Measurements from ENCODE around the gene UBP1. TPM values are rescaled to one million over a fixed set of nuclear protein-coding genes. Genes with fewer than 3 reads are reported as not detected.

UBP1 gene
- total RNA-seq, 1 donor from 2014 or later = 78.1 TPM

DNA sequence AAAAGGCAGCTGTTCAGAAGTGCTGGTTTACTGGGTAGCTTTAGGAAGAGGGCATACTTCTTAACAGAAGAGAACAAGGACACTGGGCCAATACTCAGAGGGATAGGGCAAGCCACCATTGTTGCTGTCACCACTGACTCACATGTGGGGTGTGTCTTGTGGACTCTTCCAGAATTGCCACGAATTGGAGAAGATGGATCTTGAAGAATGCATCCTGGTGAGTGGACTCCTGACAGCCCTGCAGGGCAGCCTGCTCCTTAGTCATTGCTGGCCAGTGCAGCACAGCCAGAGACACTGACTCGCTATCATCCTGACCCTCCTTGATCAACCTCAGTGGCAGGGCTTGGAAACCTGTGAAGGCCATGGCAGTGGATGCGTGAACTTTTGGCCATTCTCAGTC, 62.3 kb downstream of the UBP1 start:
- TF ChIP-seq, protein P1, sequence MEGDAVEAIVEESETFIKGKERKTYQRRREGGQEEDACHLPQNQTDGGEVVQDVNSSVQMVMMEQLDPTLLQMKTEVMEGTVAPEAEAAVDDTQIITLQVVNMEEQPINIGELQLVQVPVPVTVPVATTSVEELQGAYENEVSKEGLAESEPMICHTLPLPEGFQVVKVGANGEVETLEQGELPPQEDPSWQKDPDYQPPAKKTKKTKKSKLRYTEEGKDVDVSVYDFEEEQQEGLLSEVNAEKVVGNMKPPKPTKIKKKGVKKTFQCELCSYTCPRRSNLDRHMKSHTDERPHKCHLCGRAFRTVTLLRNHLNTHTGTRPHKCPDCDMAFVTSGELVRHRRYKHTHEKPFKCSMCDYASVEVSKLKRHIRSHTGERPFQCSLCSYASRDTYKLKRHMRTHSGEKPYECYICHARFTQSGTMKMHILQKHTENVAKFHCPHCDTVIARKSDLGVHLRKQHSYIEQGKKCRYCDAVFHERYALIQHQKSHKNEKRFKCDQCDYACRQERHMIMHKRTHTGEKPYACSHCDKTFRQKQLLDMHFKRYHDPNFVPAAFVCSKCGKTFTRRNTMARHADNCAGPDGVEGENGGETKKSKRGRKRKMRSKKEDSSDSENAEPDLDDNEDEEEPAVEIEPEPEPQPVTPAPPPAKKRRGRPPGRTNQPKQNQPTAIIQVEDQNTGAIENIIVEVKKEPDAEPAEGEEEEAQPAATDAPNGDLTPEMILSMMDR (IDR thresholded peaks at IDR 0.05; ENCODE audit: unreplicated experiment) = no peak
- peak overlapping the region; percentile 69 for H3K27ac Mint-ChIP-seq
- H3K4me1 Mint-ChIP-seq (ENCODE audit: low read depth) = no peaks in the 10 kb centered on the region
- no peaks in the 10 kb centered on the region for H3K27me3 Mint-ChIP-seq
- DNase-seq (ENCODE audit: low spot score, unreplicated experiment) = no peak
- no peaks in the 10 kb centered on the region for H3K9me3 Mint-ChIP-seq (ENCODE audit: low read depth)
- H3K36me3 Mint-ChIP-seq (ENCODE audit: insufficient read depth) = peaks cover 21% of the 10 kb centered on the region
- no peak overlapping the region for H3K4me3 Mint-ChIP-seq (ENCODE audit: low read depth)

DNA sequence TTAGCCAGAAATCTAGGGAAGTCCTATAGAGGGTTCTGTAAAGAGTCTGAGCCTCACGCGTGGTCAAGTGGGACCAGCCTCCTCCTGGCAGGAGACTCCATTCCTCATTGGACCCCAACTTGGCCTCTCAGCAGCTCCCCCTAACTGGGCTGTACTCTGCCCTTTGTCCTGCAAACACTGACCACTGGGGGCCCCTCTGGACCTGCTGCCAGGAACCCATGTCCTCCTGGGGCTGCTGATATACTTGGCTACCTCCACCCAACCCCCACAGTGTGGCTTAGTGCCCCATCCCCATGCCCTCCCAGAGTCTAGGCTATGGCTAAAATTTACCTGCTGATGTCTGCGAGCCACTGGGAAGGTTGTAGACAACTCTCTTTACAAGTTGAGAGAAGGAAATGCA, 62.7 kb downstream of the UBP1 start:
- TF ChIP-seq, protein P1 (IDR thresholded peaks at IDR 0.05; ENCODE audit: unreplicated experiment) = no peak
- H3K27me3 Mint-ChIP-seq = no peaks in the 10 kb centered on the region
- DNase-seq (ENCODE audit: low spot score, unreplicated experiment) = no peak
- H3K9me3 Mint-ChIP-seq (ENCODE audit: low read depth) = no peaks in the 10 kb centered on the region
- H3K36me3 Mint-ChIP-seq (ENCODE audit: insufficient read depth) = peaks cover 17% of the 10 kb centered on the region
- H3K27ac Mint-ChIP-seq = peak overlapping the region; percentile 69
- no peak overlapping the region for H3K4me3 Mint-ChIP-seq (ENCODE audit: low read depth)
- no peaks in the 10 kb centered on the region for H3K4me1 Mint-ChIP-seq (ENCODE audit: low read depth)

DNA sequence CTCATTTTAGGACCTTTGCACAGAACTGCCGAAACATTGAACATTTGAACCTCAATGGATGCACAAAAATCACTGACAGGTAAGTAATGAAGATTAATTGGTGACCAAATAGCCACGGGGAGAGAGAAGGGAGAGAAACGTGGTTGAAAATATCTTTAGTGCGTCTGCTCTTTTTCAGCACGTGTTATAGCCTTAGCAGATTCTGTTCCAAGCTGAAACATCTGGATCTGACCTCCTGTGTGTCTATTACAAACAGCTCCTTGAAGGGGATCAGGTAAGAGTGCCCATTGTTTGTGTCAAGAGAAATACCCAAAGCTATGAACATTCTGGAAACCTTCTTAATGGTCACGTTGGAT, 67.1 kb downstream of the UBP1 start:
- H3K36me3 Mint-ChIP-seq (ENCODE audit: insufficient read depth) = peaks cover 20% of the 10 kb centered on the region
- TF ChIP-seq, protein P1 (IDR thresholded peaks at IDR 0.05; ENCODE audit: unreplicated experiment) = no peak
- no peak for DNase-seq (ENCODE audit: low spot score, unreplicated experiment)
- H3K4me3 Mint-ChIP-seq (ENCODE audit: low read depth) = no peak overlapping the region
- H3K27ac Mint-ChIP-seq = no peak overlapping the region
- no peaks in the 10 kb centered on the region for H3K27me3 Mint-ChIP-seq
- peaks cover 7% of the 10 kb centered on the region for H3K9me3 Mint-ChIP-seq (ENCODE audit: low read depth)
- no peaks in the 10 kb centered on the region for H3K4me1 Mint-ChIP-seq (ENCODE audit: low read depth)

DNA sequence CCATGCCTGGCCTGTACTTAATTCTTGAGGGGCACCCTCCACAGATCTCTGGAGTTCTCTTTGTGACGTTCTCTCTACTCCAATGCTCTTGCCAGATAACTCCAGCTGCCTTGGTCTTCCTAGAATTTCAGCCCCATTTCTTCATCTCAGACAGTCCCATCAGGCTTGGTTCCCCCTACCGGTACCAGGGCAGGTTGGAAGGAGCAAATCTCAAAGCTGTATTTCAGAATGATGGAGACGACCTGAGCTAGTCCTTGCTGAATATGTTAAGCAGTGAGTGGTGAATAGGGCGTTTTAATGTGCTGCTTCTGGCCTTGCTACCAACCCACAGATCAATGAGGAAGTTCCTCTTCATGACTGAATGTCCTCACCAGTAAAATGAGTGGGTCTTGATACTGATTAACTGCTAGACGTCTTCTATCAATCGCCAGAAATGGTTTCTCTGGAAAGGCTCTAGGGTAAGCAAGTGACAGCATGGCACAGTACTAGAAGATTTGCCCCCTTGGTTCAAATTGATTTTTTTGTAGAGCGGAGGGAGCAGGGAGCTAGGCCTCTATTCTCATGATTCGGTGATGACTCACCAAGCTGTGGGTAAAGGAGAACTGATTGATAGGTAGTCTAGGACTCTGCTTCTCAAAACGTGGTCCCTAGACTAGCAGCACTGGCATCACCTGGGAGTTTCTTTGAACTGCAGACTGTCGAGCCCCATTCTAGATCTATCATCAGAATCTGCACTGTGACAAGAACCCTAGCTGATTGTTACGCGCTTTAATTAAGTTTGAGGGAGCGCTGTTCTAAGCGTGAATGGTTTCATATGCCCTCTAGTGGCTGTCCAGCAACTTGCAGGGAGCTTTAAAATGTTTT, 67.8 kb downstream of the UBP1 start:
- TF ChIP-seq, protein P1 (IDR thresholded peaks at IDR 0.05; ENCODE audit: unreplicated experiment) = peak; percentile 97
- Mint-ChIP-seq H3K4me3 (ENCODE audit: low read depth) (no peak overlapping the region), H3K9me3 (ENCODE audit: low read depth) (peaks cover 7% of the 10 kb centered on the region), H3K4me1 (ENCODE audit: low read depth) (no peaks in the 10 kb centered on the region), H3K36me3 (ENCODE audit: insufficient read depth) (peaks cover 20% of the 10 kb centered on the region), H3K27ac (no peak overlapping the region), H3K27me3 (no peaks in the 10 kb centered on the region)
- DNase-seq (ENCODE audit: low spot score, unreplicated experiment) = no peak

DNA sequence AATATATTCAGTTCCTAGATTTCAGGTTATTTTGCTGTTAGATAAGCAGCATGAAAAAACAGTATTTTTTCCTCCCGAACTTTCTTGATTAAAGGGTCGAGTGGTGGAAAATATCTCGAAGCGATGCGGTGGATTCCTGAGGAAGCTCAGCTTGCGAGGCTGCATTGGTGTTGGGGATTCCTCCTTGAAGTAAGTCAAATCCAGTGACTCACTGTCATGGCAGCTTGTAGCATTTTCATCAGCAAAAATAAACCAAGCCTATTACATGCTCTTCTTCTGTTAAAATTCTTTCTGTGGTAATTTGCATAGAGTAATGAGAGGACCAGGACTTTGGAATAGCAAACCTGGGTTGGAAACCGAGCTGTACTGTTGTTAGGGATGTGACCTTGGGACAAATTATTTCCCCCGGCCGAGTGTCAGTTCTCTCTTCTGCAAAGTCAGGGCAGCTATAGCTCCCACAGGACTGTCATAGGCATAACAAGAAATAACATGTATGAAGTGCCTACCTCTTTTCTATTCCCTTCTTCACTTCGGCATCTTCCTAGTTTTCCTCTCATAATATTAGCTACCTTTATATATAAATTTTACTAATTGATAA, 75.6 kb downstream of the UBP1 start:
- TF ChIP-seq, protein P1 (IDR thresholded peaks at IDR 0.05; ENCODE audit: unreplicated experiment) = no peak
- no peaks in the 10 kb centered on the region for H3K27me3 Mint-ChIP-seq
- peaks cover 4% of the 10 kb centered on the region for H3K36me3 Mint-ChIP-seq (ENCODE audit: insufficient read depth)
- no peak for DNase-seq (ENCODE audit: low spot score, unreplicated experiment)
- H3K4me3 Mint-ChIP-seq (ENCODE audit: low read depth) = no peak overlapping the region
- peaks cover 9% of the 10 kb centered on the region for H3K4me1 Mint-ChIP-seq (ENCODE audit: low read depth)
- H3K9me3 Mint-ChIP-seq (ENCODE audit: low read depth) = no peaks in the 10 kb centered on the region
- H3K27ac Mint-ChIP-seq = no peak overlapping the region

Data from progenitor cell of endocrine pancreas (in vitro differentiated cells).